HCT116 (cell line): ENCODE measurements around the gene ZDHHC14. TPM values are rescaled to one million over a fixed set of nuclear protein-coding genes. Genes with fewer than 3 reads are reported as not detected.

Source experiments
- ATAC-seq: fragments of 200-7000 bp; cut with Tn5 transposase; 2 replicates; pipeline ENCODE4 v1.9.1; 2020; ENCODE audit warnings: mild to moderate bottlenecking, moderate library complexity
- BruUV-seq: library from RNA; stranded (reverse); fragments of 400-500 nt; replicated peaks from 2 replicates; lab custom pipeline; 2021; lab: Mats Ljungman, UMichigan
- CTCF ChIA-PET: fragments of 300-600 bp; sonication (Branson Sonifier 250); formaldehyde crosslinking; loops from one replicate; lab custom pipeline; 2021; ENCODE audit warnings: antibody characterized with exemption; lab: Charles Lee
- POLR2A ChIA-PET: fragments of 300-600, 350-600 bp; sonication (Branson Sonifier 250); formaldehyde crosslinking; loops from one replicate; lab custom pipeline; 2021; ENCODE audit warnings: antibody characterized with exemption; lab: Charles Lee
- RAD21 ChIA-PET, 2 experiments: fragments of 300-600 bp; sonication (Branson Sonifier 250); formaldehyde crosslinking; loops; one replicate each; lab custom pipeline; 2023; ENCODE audit warnings: low total read pairs in 2 of 2; ENCODE audit not compliant: uncharacterized antibody in 2 of 2, unreplicated experiment in 2 of 2, low non-redundant PET in 1 of 2; lab: Charles Lee
- DNase-seq: peaks from one replicate; pipeline ENCODE4 v3.0.0-alpha.2; 2010; ENCODE audit warnings: low read depth, low spot score
- H2AFZ ChIP-seq: fragments of 200-600 bp; shearing (Covaris generic), sonication (generic); 2 replicates; pipeline ENCODE4 v1.6.1; 2017; ENCODE audit warnings: low read depth, mixed run types, mixed read lengths, antibody characterized with exemption, low read length; ENCODE audit not compliant: poor library complexity, severe bottlenecking
- H3K27ac ChIP-seq: 2 replicates; pipeline ENCODE4 v1.5.1; 2012; ENCODE audit warnings: low read depth, low read length
- H3K27me3 ChIP-seq: fragments of 200-600 bp; sonication (generic); 2 replicates; pipeline ENCODE4 v1.6.1; 2016; ENCODE audit warnings: mixed run types, low read length, mixed read lengths; ENCODE audit not compliant: insufficient read depth
- H3K36me3 ChIP-seq, 2 experiments: fragments of 200-500 bp in 1 of 2; fragments of 200-600 bp in 1 of 2; sonication (Bioruptor generic) in 1 of 2; sonication (generic) in 1 of 2; 2 replicates each; pipeline versions ENCODE4 v1.5.1 to v1.6.1; 2014 to 2016; ENCODE audit warnings: low read length in 2 of 2, inconsistent platforms in 1 of 2, mixed read lengths in 1 of 2, mixed run types in 1 of 2; ENCODE audit not compliant: insufficient read depth in 2 of 2, control insufficient read depth in 1 of 2
- H3K4me1 ChIP-seq, 2 experiments: fragments of 200-600 bp in 1 of 2; sonication (generic) in 1 of 2; 2 replicates each; pipeline versions ENCODE4 v1.5.1 to v1.6.1; 2012 to 2017; ENCODE audit warnings: low read length in 2 of 2, inconsistent platforms in 1 of 2, mild to moderate bottlenecking in 1 of 2, mixed read lengths in 1 of 2, mixed run types in 1 of 2, moderate library complexity in 1 of 2; ENCODE audit not compliant: insufficient read depth in 2 of 2, control insufficient read depth in 1 of 2
- H3K4me2 ChIP-seq: fragments of 200-600 bp; sonication (generic); 2 replicates; pipeline ENCODE4 v1.6.1; 2017; ENCODE audit warnings: mixed run types, low read length, mixed read lengths
- H3K4me3 ChIP-seq, 2 experiments: fragments of 200-600 bp in 1 of 2; sonication (generic) in 1 of 2; replicated peaks in 1 of 2; 2 replicates each; pipeline ENCODE4 v1.5.1; 2011 to 2016; ENCODE audit warnings: low read length in 2 of 2, control low read depth in 1 of 2, low read depth in 1 of 2, mild to moderate bottlenecking in 1 of 2, mixed read lengths in 1 of 2, mixed run types in 1 of 2
- H3K79me2 ChIP-seq: fragments of 200-600 bp; sonication (generic); 2 replicates; pipeline ENCODE4 v1.6.1; 2017; ENCODE audit warnings: mild to moderate bottlenecking, mixed run types, low read length, moderate library complexity, mixed read lengths; ENCODE audit not compliant: insufficient read depth
- H3K9ac ChIP-seq: fragments of 200-600 bp; sonication (generic); 2 replicates; pipeline ENCODE4 v1.6.1; 2016; ENCODE audit warnings: low read length, mixed read lengths
- H3K9me2 ChIP-seq: fragments of 200-600 bp; sonication (generic), shearing (Covaris generic); 2 replicates; pipeline ENCODE4 v1.6.1; 2017; ENCODE audit warnings: mixed run types, mild to moderate bottlenecking, moderate library complexity; ENCODE audit not compliant: insufficient read depth
- H3K9me3 ChIP-seq, 2 experiments: fragments of 200-500 bp in 1 of 2; fragments of 200-600 bp in 1 of 2; sonication (Bioruptor generic) in 1 of 2; sonication (generic) in 1 of 2; 2 replicates each; pipeline ENCODE4 v1.6.1; 2014 to 2017; ENCODE audit warnings: low read length in 2 of 2, mixed read lengths in 2 of 2, inconsistent platforms in 1 of 2, low read depth in 1 of 2, mild to moderate bottlenecking in 1 of 2, mixed run types in 1 of 2, moderate library complexity in 1 of 2; ENCODE audit not compliant: control insufficient read depth in 1 of 2, insufficient read depth in 1 of 2
- H4K20me1 ChIP-seq: fragments of 200-600 bp; sonication (generic), shearing (Covaris generic); 2 replicates; pipeline ENCODE4 v1.6.1; 2017; ENCODE audit warnings: mixed run types, mild to moderate bottlenecking, moderate library complexity; ENCODE audit not compliant: insufficient read depth
- ATF3 ChIP-seq: IDR thresholded peaks from 2 replicates; pipeline ENCODE4 v1.6.1; 2012
- CBX3 ChIP-seq: IDR thresholded peaks from 2 replicates; pipeline ENCODE4 v1.6.1; 2012; ENCODE audit warnings: low read depth
- CEBPB ChIP-seq: IDR thresholded peaks from 2 replicates; pipeline ENCODE4 v1.6.1; 2012; ENCODE audit warnings: low read depth
- EGR1 ChIP-seq: IDR thresholded peaks from 2 replicates; pipeline ENCODE4 v1.6.1; 2012; ENCODE audit warnings: low read depth
- ELF1 ChIP-seq: IDR thresholded peaks from 2 replicates; pipeline ENCODE4 v1.6.1; 2012; ENCODE audit warnings: low read depth, borderline replicate concordance
- EZH2 ChIP-seq: fragments of 200-600 bp; sonication (generic); IDR thresholded peaks from 2 replicates; pipeline ENCODE4 v1.6.1; 2017; ENCODE audit warnings: antibody characterized with exemption, mixed run types
- FOSL1 ChIP-seq: IDR thresholded peaks from 2 replicates; pipeline ENCODE4 v1.6.1; 2012; ENCODE audit warnings: low read depth
- JUND ChIP-seq: IDR thresholded peaks from 2 replicates; pipeline ENCODE4 v1.6.1; 2012
- MAX ChIP-seq: IDR thresholded peaks from 2 replicates; pipeline ENCODE4 v1.6.1; 2012
- POLR2A ChIP-seq: IDR thresholded peaks from 2 replicates; pipeline ENCODE4 v1.7.0; 2011; ENCODE audit warnings: borderline replicate concordance; ENCODE audit not compliant: insufficient read depth, insufficient read length; ENCODE audit errors: extremely low read depth
- POLR2AphosphoS5 ChIP-seq: IDR thresholded peaks from 2 replicates; pipeline ENCODE4 v1.6.1; 2011; ENCODE audit warnings: mild to moderate bottlenecking, low read depth, low read length, moderate library complexity
- RAD21 ChIP-seq: IDR thresholded peaks from 2 replicates; pipeline ENCODE4 v1.6.1; 2012; ENCODE audit warnings: low read depth, mild to moderate bottlenecking
- REST ChIP-seq: IDR thresholded peaks from 2 replicates; pipeline ENCODE4 v1.6.1; 2012; ENCODE audit warnings: low read depth
- SIN3A ChIP-seq: IDR thresholded peaks from 2 replicates; pipeline ENCODE4 v1.6.1; 2012; ENCODE audit warnings: low read depth
- TCF7L2 ChIP-seq: IDR thresholded peaks from 2 replicates; pipeline ENCODE4 v1.7.0; 2011; ENCODE audit warnings: borderline replicate concordance, inconsistent platforms; ENCODE audit not compliant: insufficient read depth, insufficient read length; ENCODE audit errors: extremely low read depth
- YY1 ChIP-seq: IDR thresholded peaks from 2 replicates; pipeline ENCODE4 v1.6.1; 2011; ENCODE audit warnings: low read length, low read depth, moderate library complexity, mild to moderate bottlenecking; ENCODE audit not compliant: insufficient replicate concordance; ENCODE audit errors: extremely low read depth
- ZBTB33 ChIP-seq: IDR thresholded peaks from 2 replicates; pipeline ENCODE4 v1.6.1; 2011; ENCODE audit warnings: mild to moderate bottlenecking, low read length, moderate library complexity; ENCODE audit not compliant: insufficient replicate concordance; ENCODE audit errors: extremely low read depth
- ZFX ChIP-seq: fragments of 450-650 bp; IDR thresholded peaks from 2 replicates; pipeline ENCODE4 v1.6.1; 2017
- intact Hi-C: fragments of 100-400 bp; cut with micrococcal nuclease; formaldehyde crosslinking; loops from 2 replicates; pipeline ENCODE4 v1.10.0; 2022
- total RNA-seq: library from RNA; stranded (reverse); gene quantifications from one replicate; pipeline ENCODE4 v1.2.1, GENCODE V29; 2021; ENCODE audit not compliant: unreplicated experiment

ZDHHC14 gene
- total RNA-seq, 1 experiment from 2014 or later = 5.3 TPM

GRCh38 chr6:157668713-157669112 lies 287.7 kb downstream of the ZDHHC14 start:
- Histone ChIP-seq H3K9ac (no peak overlapping the region), H3K27me3 (no peaks in the 10 kb centered on the region), H3K79me2 (no peaks in the 10 kb centered on the region), H3K36me3 (no peaks in the 10 kb centered on the region), H4K20me1 (no peaks in the 10 kb centered on the region), H3K4me1 (no peaks in the 10 kb centered on the region; a peak in 1 of 4 replicates), H3K4me3 (no peak overlapping the region), H3K9me2 (no peaks in the 10 kb centered on the region), H3K4me2 (no peak overlapping the region), H2AFZ (no peak overlapping the region), H3K9me3 (no peaks in the 10 kb centered on the region), H3K27ac (no peak overlapping the region)
- no peak for ATAC-seq
- intact Hi-C loops = loop anchor here (10.0 kb wide), 2 partner anchors 206 to 286 kb away; no protein-coding TSS in a partner anchor
- POLR2A ChIA-PET = no interaction called here
- RAD21 ChIA-PET = no interaction called here
- CTCF ChIA-PET = interaction anchor here (5.2 kb wide), 1 partner anchor 354 kb away, joined by 33 read pairs; no protein-coding TSS in a partner anchor
- DNase-seq = no peak
- BruUV-seq = no TSS peak
- TF ChIP-seq POLR2AphosphoS5 = no peak
- no peak for TF ChIP-seq SIN3A
- no peak for TF ChIP-seq POLR2A
- no peak for TF ChIP-seq EZH2
- TF ChIP-seq RAD21 = no peak
- no peak for TF ChIP-seq MAX
- no peak for TF ChIP-seq TCF7L2
- TF ChIP-seq ZFX = no peak
- TF ChIP-seq FOSL1 = no peak
- no peak for TF ChIP-seq REST
- no peak for TF ChIP-seq YY1
- TF ChIP-seq ZBTB33 = no peak
- TF ChIP-seq CBX3 = no peak
- TF ChIP-seq CEBPB = no peak
- no peak for TF ChIP-seq EGR1
- no peak for TF ChIP-seq ELF1
- TF ChIP-seq ATF3 = no peak
- TF ChIP-seq JUND = no peak
